ENCODE measurements around the gene SLC35F1.

GRCh38 chr6:118023771-118024170 lies 116.7 kb downstream of the SLC35F1 start:
- TF ChIP-seq EP300 (IDR thresholded peaks at IDR 0.05), result no peak
- TF ChIP-seq, protein P1, sequence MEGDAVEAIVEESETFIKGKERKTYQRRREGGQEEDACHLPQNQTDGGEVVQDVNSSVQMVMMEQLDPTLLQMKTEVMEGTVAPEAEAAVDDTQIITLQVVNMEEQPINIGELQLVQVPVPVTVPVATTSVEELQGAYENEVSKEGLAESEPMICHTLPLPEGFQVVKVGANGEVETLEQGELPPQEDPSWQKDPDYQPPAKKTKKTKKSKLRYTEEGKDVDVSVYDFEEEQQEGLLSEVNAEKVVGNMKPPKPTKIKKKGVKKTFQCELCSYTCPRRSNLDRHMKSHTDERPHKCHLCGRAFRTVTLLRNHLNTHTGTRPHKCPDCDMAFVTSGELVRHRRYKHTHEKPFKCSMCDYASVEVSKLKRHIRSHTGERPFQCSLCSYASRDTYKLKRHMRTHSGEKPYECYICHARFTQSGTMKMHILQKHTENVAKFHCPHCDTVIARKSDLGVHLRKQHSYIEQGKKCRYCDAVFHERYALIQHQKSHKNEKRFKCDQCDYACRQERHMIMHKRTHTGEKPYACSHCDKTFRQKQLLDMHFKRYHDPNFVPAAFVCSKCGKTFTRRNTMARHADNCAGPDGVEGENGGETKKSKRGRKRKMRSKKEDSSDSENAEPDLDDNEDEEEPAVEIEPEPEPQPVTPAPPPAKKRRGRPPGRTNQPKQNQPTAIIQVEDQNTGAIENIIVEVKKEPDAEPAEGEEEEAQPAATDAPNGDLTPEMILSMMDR (IDR thresholded peaks at IDR 0.05), result no peak

Measured in esophagus muscularis mucosa (tissue), 3 donors.